IMR-90 (cell line): Measurements from ENCODE around the gene DZANK1. TPM values are rescaled to one million over a fixed set of nuclear protein-coding genes. Genes with fewer than 3 reads are reported as not detected.

Experiments
- ATAC-seq: fragments of 200-7000 bp; cut with Tn5 transposase; 2 replicates; pipeline ENCODE4 v1.9.1; 2020; ENCODE audit warnings: low read depth, mild to moderate bottlenecking, moderate library complexity
- BruUV-seq: library from RNA; stranded (reverse); fragments of 400-500 nt; replicated peaks from 2 replicates; lab custom pipeline; 2021; lab: Mats Ljungman, UMichigan
- CTCF ChIA-PET: fragments of 300-600 bp; formaldehyde crosslinking; extraction: SDS; loops from one replicate; lab custom pipeline; 2021; ENCODE audit warnings: antibody characterized with exemption; lab: Yijun Ruan, JAX
- POLR2A ChIA-PET: fragments of 300-600 bp; sonication (Branson Sonifier 250); formaldehyde crosslinking; loops from one replicate; lab custom pipeline; 2022; ENCODE audit warnings: antibody characterized with exemption; ENCODE audit not compliant: unreplicated experiment; lab: Charles Lee
- DNase-seq: peaks from one replicate; pipeline ENCODE4 v3.0.0; 2013
- H2AFZ ChIP-seq: replicated peaks from 2 replicates; pipeline ENCODE3; 2013; ENCODE audit warnings: low read length, mild to moderate bottlenecking; ENCODE audit not compliant: poor library complexity
- H2AK5ac ChIP-seq: 2 replicates; pipeline ENCODE4 v1.6.1; 2013; ENCODE audit warnings: low read depth, low read length, inconsistent platforms
- H2AK9ac ChIP-seq: replicated peaks from 2 replicates; pipeline ENCODE3; 2013; ENCODE audit warnings: mild to moderate bottlenecking, low read depth, low read length, moderate library complexity; ENCODE audit not compliant: poor library complexity
- H2BK120ac ChIP-seq: 2 replicates; pipeline ENCODE4 v1.6.1; 2013; ENCODE audit warnings: low read depth, low read length, inconsistent platforms
- H2BK15ac ChIP-seq: 3 replicates; pipeline ENCODE4 v1.6.1; 2013; ENCODE audit warnings: low read depth, low read length, inconsistent platforms
- H2BK20ac ChIP-seq: 2 replicates; pipeline ENCODE4 v1.6.1; 2013; ENCODE audit warnings: low read depth, mild to moderate bottlenecking, inconsistent platforms, low read length, moderate library complexity
- H2BK5ac ChIP-seq: 2 replicates; pipeline ENCODE4 v1.6.1; 2013; ENCODE audit warnings: mild to moderate bottlenecking, low read depth, low read length, inconsistent platforms; ENCODE audit not compliant: poor library complexity, severe bottlenecking
- H3K14ac ChIP-seq: replicated peaks from 2 replicates; pipeline ENCODE4 v1.6.1; 2013; ENCODE audit warnings: low read depth, low read length, inconsistent platforms
- H3K18ac ChIP-seq: 2 replicates; pipeline ENCODE4 v1.6.1; 2013; ENCODE audit warnings: low read depth, low read length, control low read depth
- H3K23ac ChIP-seq: 2 replicates; pipeline ENCODE4 v1.6.1; 2013; ENCODE audit warnings: low read depth, low read length, inconsistent platforms
- H3K27ac ChIP-seq: 2 replicates; pipeline ENCODE4 v1.5.1; 2013; ENCODE audit warnings: mild to moderate bottlenecking, control low read depth, low read length; ENCODE audit not compliant: insufficient read depth
- H3K27me3 ChIP-seq: 2 replicates; pipeline ENCODE4 v1.6.1; 2013; ENCODE audit warnings: low read length; ENCODE audit not compliant: control insufficient read depth, insufficient read depth
- H3K36me3 ChIP-seq: 2 replicates; pipeline ENCODE4 v1.6.1; 2013; ENCODE audit warnings: low read length, mixed read lengths; ENCODE audit not compliant: control insufficient read depth, insufficient read depth
- H3K4ac ChIP-seq: 2 replicates; pipeline ENCODE4 v1.6.1; 2013; ENCODE audit warnings: low read depth, low read length, inconsistent platforms
- H3K4me1 ChIP-seq: 2 replicates; pipeline ENCODE4 v1.6.1; 2013; ENCODE audit warnings: low read length, mixed read lengths; ENCODE audit not compliant: control insufficient read depth, insufficient read depth
- H3K4me2 ChIP-seq: 2 replicates; pipeline ENCODE4 v1.6.1; 2013; ENCODE audit warnings: low read depth, mild to moderate bottlenecking, control low read depth, low read length, moderate library complexity
- H3K4me3 ChIP-seq: 2 replicates; pipeline ENCODE4 v1.5.1; 2013; ENCODE audit warnings: low read depth, mild to moderate bottlenecking, control low read depth, low read length, moderate library complexity; ENCODE audit not compliant: insufficient read depth
- H3K56ac ChIP-seq: 2 replicates; pipeline ENCODE4 v1.6.1; 2013; ENCODE audit warnings: low read length, inconsistent platforms; ENCODE audit not compliant: insufficient read depth; ENCODE audit errors: extremely low read depth
- H3K79me1 ChIP-seq, 2 experiments: 2 replicates each; pipeline ENCODE4 v1.6.1; 2013; ENCODE audit warnings: low read length in 2 of 2, inconsistent platforms in 1 of 2, low read depth in 1 of 2
- H3K9ac ChIP-seq: 2 replicates; pipeline ENCODE4 v1.6.1; 2013; ENCODE audit warnings: low read depth, low read length, control low read depth
- H3K9me1 ChIP-seq: 2 replicates; pipeline ENCODE4 v1.6.1; 2013; ENCODE audit warnings: low read length, inconsistent platforms; ENCODE audit not compliant: insufficient read depth
- H3K9me3 ChIP-seq: 2 replicates; pipeline ENCODE4 v1.6.1; 2013; ENCODE audit warnings: low read length; ENCODE audit not compliant: control insufficient read depth, insufficient read depth
- H4K20me1 ChIP-seq: 2 replicates; pipeline ENCODE4 v1.6.1; 2013; ENCODE audit warnings: low read length, inconsistent platforms; ENCODE audit not compliant: insufficient read depth
- H4K5ac ChIP-seq: 2 replicates; pipeline ENCODE4 v1.6.1; 2013; ENCODE audit warnings: mild to moderate bottlenecking, low read depth, low read length, control low read depth
- H4K8ac ChIP-seq, 2 experiments: 2 replicates each; pipeline ENCODE4 v1.6.1; 2013; ENCODE audit warnings: low read depth in 2 of 2, low read length in 2 of 2, control low read depth in 1 of 2, inconsistent platforms in 1 of 2
- H4K91ac ChIP-seq: 2 replicates; pipeline ENCODE4 v1.6.1; 2013; ENCODE audit warnings: low read depth, low read length, inconsistent platforms; ENCODE audit not compliant: insufficient read depth
- BHLHE40 ChIP-seq: fragments of 150-350 bp; IDR thresholded peaks from 2 replicates; pipeline ENCODE4 v1.6.1; 2016; ENCODE audit warnings: mild to moderate bottlenecking, low read depth, low read length
- CEBPB ChIP-seq: IDR thresholded peaks from 2 replicates; pipeline ENCODE4 v1.6.1; 2012; ENCODE audit warnings: low read depth, low read length, improper control_type of control experiment
- CHD1 ChIP-seq: IDR thresholded peaks from 2 replicates; pipeline ENCODE4 v1.6.1; 2012; ENCODE audit warnings: low read depth, low read length, improper control_type of control experiment
- FOS ChIP-seq: fragments of 150-350 bp; IDR thresholded peaks from 2 replicates; pipeline ENCODE4 v1.6.1; 2016; ENCODE audit warnings: low read depth, low read length
- MAFK ChIP-seq: IDR thresholded peaks from 2 replicates; pipeline ENCODE4 v1.6.1; 2012; ENCODE audit warnings: low read depth, low read length, improper control_type of control experiment
- MAZ ChIP-seq: IDR thresholded peaks from 2 replicates; pipeline ENCODE4 v1.6.1; 2012; ENCODE audit warnings: low read depth, mild to moderate bottlenecking, low read length, improper control_type of control experiment, moderate library complexity, borderline replicate concordance
- MXI1 ChIP-seq: IDR thresholded peaks from 2 replicates; pipeline ENCODE4 v1.6.1; 2012; ENCODE audit warnings: low read depth, mild to moderate bottlenecking, low read length, moderate library complexity, borderline replicate concordance
- NFE2L2 ChIP-seq: fragments of 150-350 bp; IDR thresholded peaks from 2 replicates; pipeline ENCODE4 v1.6.1; 2016; ENCODE audit warnings: low read depth, mild to moderate bottlenecking, low read length
- POLR2A ChIP-seq: IDR thresholded peaks from 2 replicates; pipeline ENCODE4 v1.6.1; 2012; ENCODE audit warnings: mild to moderate bottlenecking, low read depth, low read length
- RAD21 ChIP-seq: IDR thresholded peaks from 2 replicates; pipeline ENCODE4 v1.6.1; 2012; ENCODE audit warnings: low read length, improper control_type of control experiment
- RCOR1 ChIP-seq: IDR thresholded peaks from 2 replicates; pipeline ENCODE4 v1.6.1; 2012; ENCODE audit warnings: mild to moderate bottlenecking, low read length, improper control_type of control experiment; ENCODE audit not compliant: insufficient replicate concordance
- RFX5 ChIP-seq: IDR thresholded peaks from 2 replicates; pipeline ENCODE4 v1.8.0; 2012; ENCODE audit warnings: low read depth, mild to moderate bottlenecking, low read length, moderate library complexity
- SMC3 ChIP-seq: fragments of 150-350 bp; IDR thresholded peaks from 2 replicates; pipeline ENCODE4 v1.6.1; 2016; ENCODE audit warnings: low read depth, mild to moderate bottlenecking, antibody characterized with exemption, low read length, moderate library complexity
- WGBS, 2 experiments: methylation state at CpG; one replicate each; pipeline versions ENCODE4 v1.1.5 to v1.1.7; 2013; ENCODE audit warnings: missing lambda C conversion rate in 2 of 2; ENCODE audit not compliant: insufficient read length in 1 of 2; ENCODE audit errors: extremely low coverage in 2 of 2; 5-methylcytosine and 5-hydroxymethylcytosine counted together
- dilution Hi-C: fragments of 300-500 bp; cut with HindIII; formaldehyde crosslinking; loops from one replicate; pipeline ENCODE4 v1.14.3; 2018; ENCODE audit warnings: low sequenced_read_pairs; ENCODE audit not compliant: unreplicated experiment
- in situ Hi-C: fragments of 300-500 bp; cut with MboI; formaldehyde crosslinking; loops from 3 replicates; pipeline ENCODE4 v1.14.3; 2019; ENCODE audit warnings: low sequenced_read_pairs, inconsistent platforms, mixed read lengths
- intact Hi-C: fragments of 100-400 bp; cut with micrococcal nuclease; formaldehyde crosslinking; loops from 2 replicates; pipeline ENCODE4 v1.10.0; 2022
- polyA plus RNA-seq, 3 experiments: library from polyadenylated mRNA; depleted of rRNA; stranded (reverse); fragments of >200 nt; gene quantifications; 2 replicates each; pipeline ENCODE4 v1.2.3, GENCODE V29; 2012; ENCODE audit warnings: low replicate concordance in 1 of 3
- total RNA-seq: library from RNA; depleted of rRNA; stranded (reverse); fragments of >200 nt; gene quantifications from 2 replicates; pipeline ENCODE4 v1.2.3, GENCODE V29; 2012
- TF ChIP-seq, protein P1 (sequence below): fragments of 150-350 bp; IDR thresholded peaks from 2 replicates; pipeline ENCODE4 v1.6.1; 2017; ENCODE audit warnings: mild to moderate bottlenecking, antibody characterized with exemption, low read length, low read depth
- TF ChIP-seq, protein P2 (sequence below): conservative IDR thresholded peaks from 2 replicates; pipeline ENCODE4 v1.5.1; 2012; ENCODE audit warnings: mild to moderate bottlenecking, low read depth, low read length, improper control_type of control experiment
- TF ChIP-seq, protein P3 (sequence below): fragments of 150-350 bp; IDR thresholded peaks from 2 replicates; pipeline ENCODE4 v1.6.1; 2016; ENCODE audit warnings: low read depth, mild to moderate bottlenecking, low read length, moderate library complexity, borderline replicate concordance

DZANK1 gene
- total and polyA plus RNA-seq, 2 of the 4 experiments (the other 2 are of a cell fraction) = 0.54 to 1.1 TPM

DNA sequence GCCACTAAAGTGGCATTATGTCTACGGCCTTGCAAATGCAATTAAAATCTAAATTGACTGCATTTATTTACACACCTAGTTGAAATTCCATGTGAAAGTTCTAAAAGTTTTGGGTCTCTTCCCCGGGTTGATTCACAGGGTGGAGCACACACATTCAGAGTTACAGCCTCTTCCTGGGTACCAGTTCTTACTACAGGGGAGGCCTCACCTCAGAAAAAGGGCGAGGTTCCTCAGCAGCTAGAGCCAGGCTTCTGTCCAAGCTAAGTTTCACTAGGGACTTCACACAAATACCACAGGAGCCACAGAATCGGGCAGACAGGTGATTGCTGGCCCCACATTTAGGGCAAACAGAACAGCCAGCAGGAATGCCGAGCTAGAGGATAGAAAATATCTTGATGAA lies 52.7 kb downstream of the DZANK1 start:
- ATAC-seq (no peak), DNase-seq (no peak)
- POLR2A ChIA-PET = no interaction called here
- Histone ChIP-seq H3K4me3 (no peak overlapping the region), H3K18ac (no peak overlapping the region), H3K9me1 (0 out of 2 replicates have a peak, but pooled peaks cover 2% of the 10 kb centered on the region), H3K4me1 (no peaks in the 10 kb centered on the region), H3K14ac (no peak overlapping the region), H2AFZ (no peak overlapping the region), H3K27ac (no peak overlapping the region), H3K27me3 (no peaks in the 10 kb centered on the region), H2AK5ac (no peak overlapping the region), H3K4ac (no peak overlapping the region), H3K9me3 (no peaks in the 10 kb centered on the region), H4K20me1 (no peaks in the 10 kb centered on the region), H3K56ac (no peak overlapping the region), H3K79me1 (no peaks in the 10 kb centered on the region), H3K36me3 (no peaks in the 10 kb centered on the region), H2BK15ac (no peak overlapping the region), H4K8ac (no peak overlapping the region), H2BK5ac (no peak overlapping the region), H2AK9ac (no peak overlapping the region), H3K4me2 (no peak overlapping the region), H3K23ac (no peak overlapping the region), H2BK120ac (no peak overlapping the region), H4K91ac (no peak overlapping the region), H3K9ac (no peak overlapping the region), H2BK20ac (no peak overlapping the region), H4K5ac (no peak overlapping the region)
- dilution Hi-C loops (no loop called here), in situ Hi-C loops (no loop called here), intact Hi-C loops (loop anchor here (10.0 kb wide), 1 partner anchor 211 kb away; no protein-coding TSS in a partner anchor)
- CTCF ChIA-PET = interaction anchor here (0.6 to 0.7 kb wide), 3 partner anchors 56 to 766 kb away, joined by 3 to 5 read pairs (median 3); no protein-coding TSS in a partner anchor
- BruUV-seq = no TSS peak
- TF ChIP-seq, protein P1, sequence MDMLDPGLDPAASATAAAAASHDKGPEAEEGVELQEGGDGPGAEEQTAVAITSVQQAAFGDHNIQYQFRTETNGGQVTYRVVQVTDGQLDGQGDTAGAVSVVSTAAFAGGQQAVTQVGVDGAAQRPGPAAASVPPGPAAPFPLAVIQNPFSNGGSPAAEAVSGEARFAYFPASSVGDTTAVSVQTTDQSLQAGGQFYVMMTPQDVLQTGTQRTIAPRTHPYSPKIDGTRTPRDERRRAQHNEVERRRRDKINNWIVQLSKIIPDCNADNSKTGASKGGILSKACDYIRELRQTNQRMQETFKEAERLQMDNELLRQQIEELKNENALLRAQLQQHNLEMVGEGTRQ = no peak
- TF ChIP-seq FOS (no peak), CEBPB (no peak), MAZ (no peak), POLR2A (no peak), RAD21 (no peak), RCOR1 (no peak), MAFK (no peak), NFE2L2 (no peak), RFX5 (no peak), CHD1 (no peak), SMC3 (no peak), MXI1 (no peak), BHLHE40 (no peak)
- TF ChIP-seq, protein P2, sequence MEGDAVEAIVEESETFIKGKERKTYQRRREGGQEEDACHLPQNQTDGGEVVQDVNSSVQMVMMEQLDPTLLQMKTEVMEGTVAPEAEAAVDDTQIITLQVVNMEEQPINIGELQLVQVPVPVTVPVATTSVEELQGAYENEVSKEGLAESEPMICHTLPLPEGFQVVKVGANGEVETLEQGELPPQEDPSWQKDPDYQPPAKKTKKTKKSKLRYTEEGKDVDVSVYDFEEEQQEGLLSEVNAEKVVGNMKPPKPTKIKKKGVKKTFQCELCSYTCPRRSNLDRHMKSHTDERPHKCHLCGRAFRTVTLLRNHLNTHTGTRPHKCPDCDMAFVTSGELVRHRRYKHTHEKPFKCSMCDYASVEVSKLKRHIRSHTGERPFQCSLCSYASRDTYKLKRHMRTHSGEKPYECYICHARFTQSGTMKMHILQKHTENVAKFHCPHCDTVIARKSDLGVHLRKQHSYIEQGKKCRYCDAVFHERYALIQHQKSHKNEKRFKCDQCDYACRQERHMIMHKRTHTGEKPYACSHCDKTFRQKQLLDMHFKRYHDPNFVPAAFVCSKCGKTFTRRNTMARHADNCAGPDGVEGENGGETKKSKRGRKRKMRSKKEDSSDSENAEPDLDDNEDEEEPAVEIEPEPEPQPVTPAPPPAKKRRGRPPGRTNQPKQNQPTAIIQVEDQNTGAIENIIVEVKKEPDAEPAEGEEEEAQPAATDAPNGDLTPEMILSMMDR = no peak
- TF ChIP-seq, protein P3, sequence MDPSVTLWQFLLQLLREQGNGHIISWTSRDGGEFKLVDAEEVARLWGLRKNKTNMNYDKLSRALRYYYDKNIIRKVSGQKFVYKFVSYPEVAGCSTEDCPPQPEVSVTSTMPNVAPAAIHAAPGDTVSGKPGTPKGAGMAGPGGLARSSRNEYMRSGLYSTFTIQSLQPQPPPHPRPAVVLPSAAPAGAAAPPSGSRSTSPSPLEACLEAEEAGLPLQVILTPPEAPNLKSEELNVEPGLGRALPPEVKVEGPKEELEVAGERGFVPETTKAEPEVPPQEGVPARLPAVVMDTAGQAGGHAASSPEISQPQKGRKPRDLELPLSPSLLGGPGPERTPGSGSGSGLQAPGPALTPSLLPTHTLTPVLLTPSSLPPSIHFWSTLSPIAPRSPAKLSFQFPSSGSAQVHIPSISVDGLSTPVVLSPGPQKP = no peak
- WGBS, 2 experiments = no CpG with 5 or more reads among the region's 5 CpGs
